Skeletal muscle tissue (tissue), 4 donors: ENCODE results near the gene PTCRA. TPM values are rescaled to one million over a fixed set of nuclear protein-coding genes. Genes with fewer than 3 reads are reported as not detected.

Experiments used
- H3K27ac ChIP-seq: one replicate; pipeline ENCODE4 v1.7.0; 2013; ENCODE audit warnings: mild to moderate bottlenecking, low read depth, low read length, inconsistent platforms
- H3K27me3 ChIP-seq, 3 donors: one replicate each; pipeline ENCODE4 v1.7.0; 2013; ENCODE audit warnings: low read length in 3 of 3; ENCODE audit not compliant: control insufficient read depth in 3 of 3, insufficient read depth in 3 of 3
- H3K36me3 ChIP-seq, 3 donors: one replicate each; pipeline ENCODE4 v1.7.0; 2013; ENCODE audit warnings: low read length in 3 of 3; ENCODE audit not compliant: control insufficient read depth in 3 of 3, insufficient read depth in 3 of 3
- H3K4me1 ChIP-seq, 3 donors: one replicate each; pipeline ENCODE4 v1.7.0; 2013; ENCODE audit warnings: low read length in 3 of 3, mild to moderate bottlenecking in 3 of 3; ENCODE audit not compliant: control insufficient read depth in 3 of 3, insufficient read depth in 3 of 3
- H3K4me3 ChIP-seq, 3 donors: one replicate each; pipeline ENCODE4 v1.7.0; 2013; ENCODE audit warnings: low read length in 3 of 3
- H3K9ac ChIP-seq, 3 donors: one replicate each; pipeline ENCODE4 v1.7.0; 2013; ENCODE audit warnings: low read length in 3 of 3, mild to moderate bottlenecking in 3 of 3, moderate library complexity in 2 of 3, low read depth in 1 of 3
- H3K9me3 ChIP-seq, 3 donors: one replicate each; pipeline ENCODE4 v1.7.0; 2013; ENCODE audit warnings: low read length in 3 of 3; ENCODE audit not compliant: control insufficient read depth in 3 of 3
- total RNA-seq: library from RNA; depleted of rRNA; stranded (reverse); fragments of >200 nt; gene quantifications from one replicate; pipeline ENCODE4 v1.2.3, GENCODE V29; 2014
- donor health status: Osteomylitis.

Gene PTCRA
- total RNA-seq, 1 donor from 2014 or later, result 1.0 TPM

- peaks cover 14 to 17% (median 15%) of the 10 kb centered on the region in 3 donors for H3K4me1 ChIP-seq
- H3K36me3 ChIP-seq, result peaks cover 21 to 32% (median 31%) of the 10 kb centered on the region in 3 donors
- H3K27ac ChIP-seq, result no peak within 1 kb of the TSS
- H3K27me3 ChIP-seq, result no peaks in the 10 kb centered on the region
- no peaks in the 10 kb centered on the region for H3K9me3 ChIP-seq
- H3K4me3 ChIP-seq, result peak within 1 kb of the TSS; percentile 59 to 75 (median 74)
- H3K9ac ChIP-seq, result peak within 1 kb of the TSS; percentile 43 to 77 (median 62)
These were observed 44.6 kb downstream of the PTCRA start, which contains the start of gene GNMT for GRCh38 chr6:42960243-42961019. Gene GNMT (plus strand): TSS chr6:42960754. CDS start chr6:42960768, 14 bp downstream.

- peak overlapping the region; percentile 59 to 75 (median 74) for H3K4me3 ChIP-seq
- no peak overlapping the region for H3K27ac ChIP-seq
- no peaks in the 10 kb centered on the region for H3K27me3 ChIP-seq
- peaks cover 21 to 38% (median 36%) of the 10 kb centered on the region in 3 donors for H3K36me3 ChIP-seq
- peaks cover 14 to 17% (median 15%) of the 10 kb centered on the region in 3 donors for H3K4me1 ChIP-seq
- H3K9ac ChIP-seq, result peak overlapping the region in 2 of 3 donors; percentile 62 to 77
- H3K9me3 ChIP-seq, result no peaks in the 10 kb centered on the region
These were observed 45.2 kb downstream of the PTCRA start for GRCh38 chr6:42961020-42961470.

GRCh38 chr6:42962096-42962495 is 46.2 kb downstream of the PTCRA start:
- Histone ChIP-seq H3K27ac (no peak overlapping the region), H3K4me3 (no peak overlapping the region), H3K36me3 (peaks cover 25 to 45% (median 43%) of the 10 kb centered on the region in 3 donors), H3K27me3 (no peaks in the 10 kb centered on the region), H3K9me3 (no peaks in the 10 kb centered on the region), H3K4me1 (peaks cover 14 to 17% (median 15%) of the 10 kb centered on the region in 3 donors), H3K9ac (no peak overlapping the region)

GRCh38 chr6:42962502-42963178 is 46.8 kb downstream of the PTCRA start:
- Histone ChIP-seq H3K36me3 (peaks cover 29 to 50% (median 48%) of the 10 kb centered on the region in 3 donors), H3K9me3 (no peaks in the 10 kb centered on the region), H3K4me3 (no peak overlapping the region), H3K9ac (no peak overlapping the region), H3K27ac (no peak overlapping the region), H3K4me1 (peaks cover 14 to 17% (median 15%) of the 10 kb centered on the region in 3 donors), H3K27me3 (no peaks in the 10 kb centered on the region)

GRCh38 chr6:42963179-42963854 is 47.5 kb downstream of the PTCRA start:
- Histone ChIP-seq H3K36me3 (peaks cover 29 to 51% (median 49%) of the 10 kb centered on the region in 3 donors), H3K4me3 (no peak overlapping the region), H3K27ac (no peak overlapping the region)

GRCh38 chr6:42963855-42964605 is 48.2 kb downstream of the PTCRA start:
- Histone ChIP-seq H3K9ac (no peak overlapping the region), H3K27me3 (no peaks in the 10 kb centered on the region), H3K9me3 (no peaks in the 10 kb centered on the region), H3K27ac (no peak overlapping the region), H3K36me3 (peaks cover 32 to 58% (median 57%) of the 10 kb centered on the region in 3 donors), H3K4me1 (peaks cover 14 to 17% (median 15%) of the 10 kb centered on the region in 3 donors), H3K4me3 (no peak overlapping the region)

More at GRCh38 chr6:42963179-42963854, 47.5 kb downstream of the PTCRA start:
- Histone ChIP-seq H3K4me1 (peaks cover 14 to 17% (median 15%) of the 10 kb centered on the region in 3 donors), H3K27me3 (no peaks in the 10 kb centered on the region), H3K9ac (no peak overlapping the region), H3K9me3 (no peaks in the 10 kb centered on the region)

GRCh38 chr6:42966571-42966970 is 50.7 kb downstream of the PTCRA start:
- H3K9me3 ChIP-seq, result no peaks in the 10 kb centered on the region
- no peak overlapping the region for H3K27ac ChIP-seq
- H3K9ac ChIP-seq, result no peak overlapping the region
- no peaks in the 10 kb centered on the region for H3K27me3 ChIP-seq
- H3K4me1 ChIP-seq, result peaks cover 0 to 6% (median 4%) of the 10 kb centered on the region in 3 donors
- no peak overlapping the region for H3K4me3 ChIP-seq
- H3K36me3 ChIP-seq, result peaks cover 36 to 67% (median 66%) of the 10 kb centered on the region in 3 donors

GRCh38 chr6:42967228-42967627 is 51.4 kb downstream of the PTCRA start:
- H3K36me3 ChIP-seq, result peaks cover 36 to 64% (median 62%) of the 10 kb centered on the region in 3 donors
- H3K27me3 ChIP-seq, result no peaks in the 10 kb centered on the region
- H3K9ac ChIP-seq, result no peak overlapping the region
- no peak overlapping the region for H3K4me3 ChIP-seq
- no peak overlapping the region for H3K27ac ChIP-seq
- peaks cover 0 to 11% (median 4%) of the 10 kb centered on the region in 3 donors for H3K4me1 ChIP-seq
- H3K9me3 ChIP-seq, result no peaks in the 10 kb centered on the region

GRCh38 chr6:42968126-42968701 is 52.4 kb downstream of the PTCRA start:
- no peaks in the 10 kb centered on the region for H3K9me3 ChIP-seq
- peaks cover 32 to 56% (median 55%) of the 10 kb centered on the region in 3 donors for H3K36me3 ChIP-seq
- H3K27me3 ChIP-seq, result no peaks in the 10 kb centered on the region
- H3K27ac ChIP-seq, result no peak overlapping the region
- no peak overlapping the region for H3K4me3 ChIP-seq
- H3K4me1 ChIP-seq, result peaks cover 0 to 11% (median 4%) of the 10 kb centered on the region in 3 donors
- no peak overlapping the region for H3K9ac ChIP-seq
